H1 (cell line): Measurements from ENCODE around the gene NTRK1. TPM values are rescaled to one million over a fixed set of nuclear protein-coding genes. Genes with fewer than 3 reads are reported as not detected.

ENCODE experiments used
- polyA plus RNA-seq, 7 experiments: library from polyadenylated mRNA; depleted of rRNA in 3 of 7; stranded (reverse) in 5 of 7; unstranded in 2 of 7; fragments of >200 nt in 5 of 7; fragments of 200-250 nt in 2 of 7; gene quantifications; 1 replicate in 5 of 7; 2 replicates in 1 of 7; 4 replicates in 1 of 7; pipeline versions ENCODE4 v1.2.1 to v1.2.3, GENCODE V29; 2011 to 2013; ENCODE audit warnings: missing spikeins in 2 of 7, mixed read lengths in 2 of 7
- total RNA-seq: library from RNA; stranded (reverse); fragmentation: NEBNext Ultra II Directional; extraction: Animal tissue kit (Norgen Biotek cat#: 25700); gene quantifications from 2 replicates; pipeline ENCODE4 v1.2.1, GENCODE V29; 2021
- TF ChIP-seq, protein P1 (sequence below): IDR thresholded peaks from 2 replicates; pipeline ENCODE4 v1.6.1; 2012; ENCODE audit warnings: inconsistent platforms

NTRK1 gene
- total and polyA plus RNA-seq, 2 of the 8 experiments (the other 6 are each of a cell fraction or from before 2014, with no cell fraction given), result 0.12 to 0.24 TPM

DNA sequence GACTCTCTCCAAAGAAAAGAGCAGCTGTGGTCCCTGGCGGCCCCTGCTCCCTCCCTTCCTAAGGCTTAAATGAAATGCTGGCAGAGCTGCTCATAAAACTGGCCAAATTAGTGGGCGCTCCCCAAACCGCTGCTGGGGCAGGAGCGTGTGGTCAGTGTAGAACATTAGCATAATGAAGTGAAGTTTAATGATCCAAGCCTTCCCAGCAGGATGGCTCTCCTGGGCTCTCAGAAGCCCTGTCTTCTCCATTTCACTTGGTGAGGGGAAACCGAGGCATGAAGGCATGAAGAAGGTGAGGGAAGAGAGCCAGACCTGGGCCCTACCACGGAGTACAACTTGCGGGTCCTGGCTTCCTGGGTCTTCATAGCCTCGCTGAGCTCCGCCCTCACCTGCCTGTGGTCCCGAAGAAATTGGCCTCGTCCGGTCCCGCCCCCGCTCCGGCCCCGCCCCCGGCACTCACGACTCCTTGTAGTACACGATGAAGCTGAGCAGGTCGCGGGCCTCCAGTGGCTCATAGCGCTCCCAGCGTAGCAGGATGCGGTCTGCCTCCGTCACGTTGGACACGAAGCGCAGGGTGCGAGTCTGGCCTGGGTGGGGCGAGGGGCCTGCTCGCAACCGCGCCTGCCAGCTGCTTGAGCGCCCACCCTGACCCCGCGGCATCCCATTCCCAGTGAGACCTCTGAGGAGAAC is 12.1 kb upstream of the NTRK1 start (continued):
- TF ChIP-seq, protein P1, sequence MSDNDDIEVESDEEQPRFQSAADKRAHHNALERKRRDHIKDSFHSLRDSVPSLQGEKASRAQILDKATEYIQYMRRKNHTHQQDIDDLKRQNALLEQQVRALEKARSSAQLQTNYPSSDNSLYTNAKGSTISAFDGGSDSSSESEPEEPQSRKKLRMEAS, result no peak; the same call in 1 of the 2 replicates
